UCSD-AML1 (cell line): ENCODE measurements around the gene SHISA6.

Experiments
- DNase-seq: peaks from one replicate; lab custom pipeline; 2025; ENCODE audit not compliant: unreplicated experiment; lab: John Stamatoyannopoulos, UW

SHISA6 gene

DNA sequence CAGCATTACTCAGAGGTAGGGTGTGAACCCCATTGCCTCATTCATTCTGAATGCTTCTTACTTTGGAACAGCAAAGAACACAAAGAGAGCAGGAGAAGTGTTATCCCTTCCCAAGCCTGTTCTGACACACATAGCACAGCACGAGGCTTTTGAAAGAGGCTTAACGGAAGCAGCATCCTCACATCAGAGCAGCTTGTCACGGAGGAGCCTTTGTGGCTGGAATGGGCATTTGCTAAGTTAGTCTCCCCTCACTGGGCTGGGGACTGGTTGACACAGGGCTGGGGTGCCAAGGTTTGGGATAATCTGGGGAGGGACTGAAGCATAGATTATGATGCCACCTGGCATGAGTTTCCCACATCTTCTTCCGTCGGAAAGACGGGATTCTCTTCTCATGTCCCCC is 189.7 kb downstream of the SHISA6 start:
- DNase-seq: no peak

DNA sequence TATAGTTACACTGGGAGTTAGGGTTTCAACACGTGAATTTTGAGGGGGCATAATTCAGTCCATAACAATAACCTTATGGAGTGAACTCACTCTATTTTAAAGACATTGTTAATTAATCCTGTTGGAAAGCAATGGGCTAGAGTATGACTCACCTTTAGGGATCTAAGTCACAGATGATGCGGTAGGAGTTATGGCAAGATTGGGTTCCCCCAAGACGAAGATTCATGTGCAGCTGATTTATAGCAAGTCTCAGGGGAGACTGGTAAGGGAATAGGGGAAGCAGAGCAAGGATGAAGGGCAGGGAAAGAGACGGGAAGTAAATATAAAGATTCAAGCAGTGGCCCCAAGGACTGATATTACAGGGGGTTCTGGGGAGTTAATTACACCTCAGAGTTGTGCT is 197.7 kb downstream of the SHISA6 start:
- DNase-seq: no peak

DNA sequence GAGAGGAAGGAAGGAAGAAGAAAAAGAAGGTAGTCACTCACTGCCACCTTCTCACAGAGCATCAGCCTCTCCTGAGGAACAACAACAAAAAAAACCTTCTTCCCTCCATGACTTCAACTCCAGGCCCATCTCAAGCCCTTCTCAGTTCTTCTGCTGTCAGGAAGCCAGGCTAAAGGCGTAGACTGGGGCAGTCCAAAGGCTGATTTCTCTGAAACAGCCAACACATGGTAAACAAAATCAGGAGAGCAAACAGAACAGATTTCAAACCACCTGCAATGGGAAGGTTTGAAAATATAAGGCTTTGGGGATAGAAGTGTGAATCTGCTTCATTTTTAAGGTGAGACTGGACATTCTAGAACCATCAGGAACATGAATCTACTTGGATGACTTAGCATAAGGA is 200.0 kb downstream of the SHISA6 start:
- no peak for DNase-seq

DNA sequence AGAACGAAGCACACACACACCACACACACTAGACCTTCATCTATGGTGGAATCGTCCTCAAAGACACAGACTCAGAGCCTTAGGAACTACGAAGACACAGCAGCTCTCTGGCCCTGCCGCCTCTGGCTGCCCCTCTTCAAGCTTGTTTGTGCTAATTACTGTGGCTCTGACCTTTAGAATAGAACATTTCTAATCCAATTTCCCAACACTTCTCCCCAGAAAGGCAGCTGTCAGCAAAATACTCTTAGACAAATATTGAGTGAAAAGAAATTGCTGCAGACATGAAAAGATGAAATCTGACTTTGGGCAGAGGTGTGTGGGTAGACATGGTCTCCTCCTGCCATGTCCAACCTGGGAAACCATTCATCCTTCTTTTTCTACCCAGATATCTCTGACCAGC is 205.3 kb downstream of the SHISA6 start:
- DNase-seq: no peak

DNA sequence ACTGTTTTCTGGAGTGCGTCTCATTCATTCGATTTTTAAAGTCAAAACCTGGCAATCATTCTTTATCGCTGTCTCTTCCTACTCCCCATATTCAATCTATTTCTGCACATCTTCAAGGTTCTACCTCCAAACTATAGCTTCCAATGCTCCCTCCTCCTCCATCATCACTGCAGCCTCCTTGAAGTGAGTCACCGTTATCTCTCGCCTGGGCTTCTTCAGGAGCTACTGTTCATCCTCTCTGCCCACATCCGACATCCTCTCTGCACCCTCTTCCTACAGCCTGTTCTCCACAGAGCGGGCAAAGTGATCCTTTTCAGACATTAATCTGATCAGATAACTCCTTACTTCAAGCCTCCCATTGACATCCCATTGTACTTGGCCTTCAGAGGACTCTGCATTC is 213.1 kb downstream of the SHISA6 start:
- DNase-seq: no peak

DNA sequence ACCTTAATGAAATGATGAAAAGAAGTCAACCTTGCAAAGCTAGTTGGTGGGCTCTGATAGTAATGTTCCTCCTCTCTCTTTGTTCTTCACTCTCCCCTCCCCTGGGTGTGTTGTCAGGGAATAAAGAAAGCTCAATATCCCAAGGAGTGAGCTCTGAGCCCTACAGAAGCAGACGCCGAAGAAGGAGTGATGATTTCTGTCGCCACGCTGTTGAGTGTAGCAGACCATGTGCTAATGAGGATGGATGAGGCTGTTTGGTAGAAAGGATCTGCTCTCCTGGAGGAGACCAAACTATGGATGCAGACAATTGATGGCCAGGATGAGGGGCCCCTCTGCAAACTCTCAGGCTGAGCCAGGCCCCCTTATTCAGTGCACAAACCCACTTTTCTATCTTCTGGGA is 217.3 kb downstream of the SHISA6 start:
- no peak for DNase-seq

DNA sequence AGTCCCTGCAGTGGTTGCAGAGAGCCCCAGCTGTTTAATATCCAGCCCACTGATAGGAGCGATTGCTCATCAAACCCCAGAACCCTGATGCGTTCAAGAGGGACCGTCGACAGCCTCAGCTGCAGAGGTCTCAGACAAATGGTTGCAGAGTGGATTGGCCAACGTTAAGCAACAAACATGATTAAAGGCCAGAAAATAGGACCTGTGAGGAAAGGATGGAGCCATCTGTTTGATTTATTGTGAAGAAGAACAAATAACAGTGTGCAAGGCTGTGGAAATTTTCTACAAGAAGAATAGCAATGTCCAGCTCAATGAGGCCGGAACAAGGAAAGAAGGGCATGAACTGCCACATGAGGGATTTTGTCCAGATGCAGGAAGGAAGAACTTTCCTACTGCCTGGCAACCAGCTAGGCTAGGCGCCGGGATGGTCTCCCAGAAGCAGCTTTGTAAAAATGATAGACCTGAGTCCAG is 218.9 kb downstream of the SHISA6 start:
- DNase-seq: no peak

DNA sequence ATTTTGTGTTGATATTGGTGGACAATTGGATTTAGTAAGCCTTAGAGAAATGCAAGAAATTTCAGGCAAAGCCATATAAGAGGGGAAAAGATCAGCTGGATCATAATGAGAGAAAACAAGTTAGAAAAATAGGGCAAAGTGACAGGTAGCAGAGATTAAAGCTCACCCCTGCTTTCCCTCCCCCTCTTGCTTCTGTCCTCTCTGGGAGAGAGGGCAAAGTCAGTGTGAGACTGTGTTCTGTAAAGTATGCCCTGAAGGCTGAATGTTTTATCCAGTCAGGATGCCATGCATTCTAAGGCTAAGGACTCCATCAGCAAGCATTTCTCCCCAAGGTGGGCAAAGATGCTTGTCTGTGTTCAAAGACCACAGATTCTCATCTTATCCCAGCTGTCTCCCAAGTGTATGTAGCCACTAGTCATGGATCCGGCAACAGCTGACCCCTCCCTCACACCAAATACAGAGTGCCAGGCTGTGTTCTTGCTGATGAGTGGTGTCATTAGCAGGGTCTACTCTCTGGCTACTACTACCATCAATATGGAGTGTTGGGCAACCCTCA is 221.1 kb downstream of the SHISA6 start:
- no peak for DNase-seq

DNA sequence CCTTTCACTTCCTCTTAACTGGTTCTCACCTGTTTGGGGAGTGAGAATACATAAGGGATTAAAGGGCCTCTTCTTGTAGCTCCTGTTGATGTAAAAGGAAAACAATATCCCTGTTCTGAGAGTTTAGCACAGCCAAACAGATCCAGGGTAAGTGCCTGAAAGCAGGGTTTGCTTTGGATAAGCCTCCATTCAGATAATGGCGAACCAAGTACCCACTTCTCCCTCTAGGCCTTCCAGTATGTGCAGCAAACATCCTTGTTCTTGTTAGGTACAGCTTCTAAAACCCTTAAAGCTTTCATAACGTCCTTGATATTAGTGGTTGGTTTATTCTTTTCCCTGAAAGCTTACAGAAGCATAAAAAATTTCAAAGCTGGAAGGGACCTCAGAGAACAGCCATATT is 226.6 kb downstream of the SHISA6 start:
- DNase-seq: no peak

DNA sequence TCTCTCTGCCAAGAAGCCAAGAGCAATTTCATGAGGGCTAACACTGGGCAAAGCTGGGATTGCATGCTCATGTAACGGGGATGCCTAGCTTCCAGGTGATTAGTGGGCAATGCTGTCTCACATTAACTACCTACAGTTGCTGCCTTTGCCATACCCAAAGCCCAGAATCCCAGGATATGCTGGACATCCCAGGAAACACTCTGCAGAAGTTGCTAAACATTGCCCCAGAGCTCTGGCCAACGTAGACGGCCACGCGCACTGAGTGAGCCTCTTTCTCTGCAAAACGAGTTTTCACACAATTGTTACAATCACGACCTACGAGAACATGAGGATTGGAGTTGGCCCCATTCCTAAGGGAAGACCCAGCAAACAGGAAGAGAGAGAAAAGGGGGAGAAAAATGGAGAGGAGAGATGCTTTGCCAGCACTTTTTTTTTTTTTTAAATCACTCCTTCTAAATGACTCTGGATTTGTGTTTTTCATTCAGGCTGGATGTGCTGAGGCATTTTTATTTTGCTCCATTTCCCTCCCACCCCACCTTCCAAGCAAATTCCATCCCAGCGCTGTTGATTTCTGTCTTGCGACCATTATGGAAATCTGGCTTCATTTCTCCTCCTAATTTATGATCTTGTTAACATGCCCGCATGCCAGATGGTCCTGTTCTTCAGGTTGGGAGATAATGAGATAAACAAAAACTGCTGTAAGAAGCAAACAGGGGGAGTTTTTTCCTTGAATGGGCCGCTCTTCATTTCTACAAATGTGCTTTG is 244.5 kb downstream of the SHISA6 start:
- DNase-seq: no peak

DNA sequence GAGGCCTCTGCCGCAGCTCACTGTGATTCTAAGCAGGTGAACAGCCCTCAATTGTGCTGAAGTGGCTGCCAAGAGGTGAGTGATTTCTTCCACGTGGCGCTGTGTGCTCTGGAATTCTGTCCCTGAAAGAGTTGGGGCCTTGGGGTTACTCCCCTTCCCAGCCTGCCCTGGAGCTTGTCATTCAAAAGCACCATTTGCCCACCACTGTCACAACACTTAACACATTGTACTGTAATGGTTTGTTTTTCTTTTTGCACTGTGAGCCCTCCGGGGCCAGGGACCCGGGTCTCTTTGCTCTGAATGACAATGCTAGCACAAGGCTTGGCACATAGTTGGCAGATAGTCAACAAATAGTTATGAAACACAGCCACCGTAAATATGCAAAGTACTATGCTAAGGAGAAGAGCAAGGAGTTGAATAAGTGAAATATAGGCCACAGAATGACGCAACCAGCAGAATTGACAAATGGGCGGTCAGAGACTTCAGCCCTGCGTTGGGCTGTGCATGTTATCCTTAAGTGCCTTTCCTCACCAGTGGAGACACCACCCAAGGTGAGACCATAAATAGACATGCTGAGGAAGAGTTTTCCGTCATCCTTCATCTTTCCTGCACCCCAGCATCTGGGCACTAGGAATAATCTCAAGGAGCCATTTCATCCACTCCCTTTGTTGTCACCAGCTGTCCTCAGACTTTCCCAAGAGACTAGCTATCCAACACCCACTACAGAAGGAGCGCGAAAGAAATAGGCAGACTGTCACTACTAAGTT is 245.3 kb downstream of the SHISA6 start:
- DNase-seq: no peak

DNA sequence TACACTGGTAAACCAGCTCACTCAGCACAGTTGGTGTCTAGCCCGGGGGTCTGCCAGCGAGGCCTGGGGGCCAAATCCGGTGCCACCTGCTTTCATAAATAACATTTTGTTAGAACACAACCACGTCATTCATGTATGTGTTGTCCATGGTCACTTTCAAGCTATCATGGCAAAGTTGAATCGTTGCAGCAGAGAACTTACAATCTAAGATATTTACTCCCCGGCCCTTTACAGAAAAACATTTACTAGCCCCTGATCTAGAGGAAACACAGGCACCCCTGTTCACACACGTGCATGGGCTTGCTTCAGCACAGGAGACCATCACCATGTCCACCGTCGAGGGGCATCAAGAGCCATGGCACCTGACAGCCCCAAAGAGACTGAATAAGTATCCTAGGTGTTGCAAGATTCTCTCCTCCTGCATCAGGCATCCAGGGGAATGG is 245.9 kb downstream of the SHISA6 start:
- no peak for DNase-seq

DNA sequence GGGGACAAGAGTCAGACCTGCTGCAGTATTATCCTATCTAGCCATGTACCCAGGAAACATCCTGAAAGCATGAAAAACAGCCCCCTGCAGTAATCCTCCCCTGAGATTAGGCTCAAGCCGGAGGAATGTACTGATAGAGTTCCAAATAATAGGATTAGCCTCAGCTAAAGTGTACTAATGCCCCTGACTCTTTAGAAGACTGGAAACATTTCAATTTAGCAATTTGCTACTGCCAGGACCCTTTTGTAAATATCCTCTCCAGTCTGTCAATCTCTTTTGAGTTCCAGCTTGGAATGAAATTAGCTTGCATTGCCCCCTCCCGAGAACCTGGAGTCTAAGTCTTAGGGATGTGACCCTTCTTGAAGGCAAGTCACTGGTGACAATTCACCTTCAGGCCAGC is 246.5 kb downstream of the SHISA6 start:
- DNase-seq: no peak

DNA sequence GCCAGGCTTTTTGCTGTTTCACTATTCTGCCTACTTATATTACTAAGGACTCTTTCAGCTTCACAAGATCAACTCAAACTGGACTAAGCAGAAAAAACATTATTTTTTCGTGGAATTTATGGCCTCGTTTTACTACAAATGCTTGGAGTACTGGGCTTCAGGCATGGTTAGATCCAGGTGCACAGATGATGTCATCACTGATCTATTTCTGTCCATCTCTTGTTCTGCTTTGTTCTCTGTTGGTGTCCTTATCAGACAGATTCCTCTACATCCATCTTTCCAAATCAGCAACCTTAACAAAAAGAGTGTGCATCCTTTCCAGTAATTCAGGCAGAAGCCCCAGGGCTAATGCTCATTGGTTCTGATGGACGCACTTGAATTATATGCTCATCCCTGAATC is 247.4 kb downstream of the SHISA6 start:
- DNase-seq: no peak

DNA sequence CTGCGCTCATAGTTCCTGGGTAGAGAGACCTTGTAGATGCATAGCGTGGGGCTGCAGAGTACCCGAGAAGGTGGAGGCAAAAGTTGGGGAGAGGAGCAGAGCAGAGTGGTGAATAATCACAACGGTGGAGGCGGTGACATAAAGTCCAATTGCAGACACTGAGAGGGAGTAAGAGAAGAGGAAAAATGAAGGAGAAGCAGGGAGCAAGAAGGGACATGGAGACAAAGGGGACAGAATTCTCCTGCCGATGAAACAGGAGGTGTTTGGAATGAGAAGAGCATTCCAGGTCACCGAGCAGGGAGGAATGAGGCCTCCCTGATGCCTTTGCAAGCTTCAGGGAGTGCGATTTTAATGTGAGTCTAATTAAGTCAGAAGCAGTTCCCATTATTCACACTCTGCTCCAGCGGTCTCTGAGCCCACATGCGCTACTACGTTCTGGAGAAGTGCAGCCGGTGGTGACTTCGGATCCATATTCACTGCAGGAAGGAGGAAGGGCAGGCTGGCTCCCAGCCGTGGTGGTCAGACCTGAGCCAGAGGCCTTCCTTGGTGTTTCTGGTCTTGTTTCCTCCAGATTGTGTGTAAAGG is 249.2 kb downstream of the SHISA6 start:
- DNase-seq: no peak

DNA sequence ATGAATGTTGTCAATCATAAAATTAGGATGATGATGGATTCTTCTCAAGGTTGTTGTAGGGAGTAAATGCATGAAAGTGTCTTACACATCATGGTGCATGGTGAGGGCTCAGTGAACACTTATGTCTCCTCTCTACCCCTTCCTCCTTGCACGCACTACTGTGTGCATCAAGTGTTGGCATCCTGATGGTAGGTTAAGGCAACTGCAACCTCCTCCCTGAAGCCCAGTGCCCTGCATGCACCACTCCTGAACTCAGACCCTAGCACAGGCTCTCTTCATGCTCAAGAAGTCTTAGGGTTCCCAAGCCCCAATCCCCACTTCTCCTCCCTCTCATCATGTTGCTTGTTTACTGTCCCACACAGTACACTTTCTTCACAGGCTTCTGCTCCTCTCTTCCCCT is 251.5 kb downstream of the SHISA6 start:
- no peak for DNase-seq

DNA sequence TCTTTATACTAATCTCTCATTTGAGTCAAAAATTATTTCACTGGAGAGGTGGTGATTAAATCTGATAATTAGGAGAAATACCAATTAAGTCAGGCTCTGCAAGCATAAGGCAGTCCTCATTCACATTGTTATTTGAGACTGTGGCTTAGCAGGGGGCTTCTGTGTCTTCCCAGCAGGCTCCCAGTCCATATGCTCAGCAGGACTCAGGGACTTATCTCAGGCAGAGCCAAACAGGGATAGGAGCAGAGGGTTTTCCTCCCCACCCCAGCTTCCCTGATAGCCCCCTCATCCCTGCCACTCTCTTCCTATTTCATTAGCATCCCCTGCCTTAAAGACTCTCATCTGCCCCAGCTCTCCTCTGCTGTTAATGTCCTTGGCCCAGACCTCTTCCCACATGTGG is 252.9 kb downstream of the SHISA6 start:
- DNase-seq: no peak

DNA sequence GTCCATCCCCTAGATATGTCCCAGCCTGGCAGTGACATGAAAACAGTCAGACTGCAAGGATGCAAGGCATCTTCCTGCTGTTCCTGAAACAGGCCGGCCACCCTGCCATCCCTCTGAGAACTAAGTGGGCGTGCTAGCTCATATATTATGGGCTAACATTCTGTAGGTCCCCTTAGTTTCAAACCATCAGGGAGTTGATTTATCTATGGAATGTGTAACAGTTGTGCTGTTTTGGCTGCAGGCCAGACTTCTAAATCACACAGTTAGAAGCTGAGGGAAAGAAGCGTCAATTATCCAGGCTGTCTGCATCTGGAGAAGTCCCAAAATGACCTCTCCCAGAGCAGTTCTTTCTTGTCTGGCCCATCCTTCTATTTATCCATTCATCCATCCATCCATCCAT is 254.6 kb downstream of the SHISA6 start:
- no peak for DNase-seq

DNA sequence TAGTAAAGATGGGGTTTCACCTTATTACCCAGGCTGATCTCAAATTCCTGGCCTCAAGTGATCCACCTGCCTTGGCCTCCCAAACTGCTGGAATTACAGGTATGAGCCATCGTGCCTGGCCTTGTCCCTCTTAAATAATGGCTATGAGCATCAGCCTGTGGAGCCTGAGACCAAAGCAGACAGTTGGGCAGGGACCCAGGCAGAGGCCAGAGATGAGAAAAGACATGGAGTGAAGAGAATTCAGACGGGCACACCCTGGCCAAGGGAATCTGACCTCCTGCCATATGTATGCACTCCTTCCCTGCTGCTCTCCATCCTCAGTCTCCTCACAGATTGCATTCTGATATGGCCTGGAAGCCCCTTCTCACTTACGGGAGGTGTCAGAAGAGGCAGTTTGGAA is 258.9 kb downstream of the SHISA6 start:
- no peak for DNase-seq

DNA sequence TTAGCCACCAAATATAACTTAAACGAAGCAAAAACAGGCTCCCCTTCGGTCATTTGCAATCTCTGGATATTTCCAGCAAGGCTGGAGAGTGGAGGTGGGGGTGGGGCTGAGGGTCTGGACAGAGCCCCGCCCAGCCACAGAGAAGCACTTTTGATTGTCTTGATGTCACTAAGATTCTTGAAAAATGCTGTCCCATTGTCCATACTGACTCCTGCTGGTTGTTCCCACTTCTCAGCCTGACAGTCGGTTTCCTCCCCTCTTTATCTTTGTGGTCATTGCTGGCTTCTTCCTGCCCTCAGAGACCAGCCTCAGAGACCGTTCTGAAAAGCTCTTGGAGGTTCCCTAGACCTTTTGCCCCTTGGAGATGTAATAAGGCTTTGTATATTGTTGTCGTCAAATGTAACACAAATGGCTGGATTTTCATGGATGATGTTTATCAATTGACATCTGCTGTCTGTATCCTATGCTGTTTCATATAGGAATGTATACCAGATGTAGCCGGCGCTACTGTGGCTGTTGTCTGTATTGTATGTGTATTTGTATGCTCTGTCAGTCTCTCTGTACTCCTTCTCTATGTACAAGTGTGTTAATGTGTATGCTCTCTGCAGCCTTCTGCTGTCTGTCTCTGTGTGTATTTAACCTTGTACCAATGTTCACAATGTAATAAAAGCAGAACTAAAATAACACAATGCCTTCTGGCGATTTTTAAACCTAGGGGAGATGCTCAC is 262.5 kb downstream of the SHISA6 start:
- DNase-seq: no peak

DNA sequence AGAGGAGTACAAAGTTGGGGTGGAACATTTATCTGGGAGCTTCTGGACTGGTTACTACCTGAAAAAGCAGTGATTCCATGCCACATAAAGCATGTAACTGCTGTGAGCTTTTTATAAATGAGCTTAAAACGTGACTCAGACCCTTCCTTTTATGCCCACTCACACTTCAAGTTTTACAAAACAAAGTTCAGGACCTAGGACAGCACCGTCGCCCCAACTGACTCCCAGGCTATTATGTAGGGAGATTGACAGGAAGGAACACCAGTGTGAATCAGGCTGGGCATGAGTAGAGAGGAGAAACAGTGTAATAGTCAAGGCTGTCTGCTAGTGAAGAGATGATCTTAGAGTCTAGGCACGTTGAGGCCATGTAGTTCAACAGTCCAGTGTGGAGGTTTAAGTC is 265.6 kb downstream of the SHISA6 start:
- no peak for DNase-seq
